GM21786 (cell line): ENCODE results near the gene PCBD2.
"Not testable (repeated sequence)": the region's sequence is repeated elsewhere in the genome, so short reads cannot be mapped to it uniquely, and the experiment has no call there.

Source experiments
- ATAC-seq: cut with Tn5 transposase; IDR thresholded peaks from one replicate; pipeline ENCODE4 v1.9.1; 2021; ENCODE audit not compliant: unreplicated experiment

PCBD2 gene

GRCh38 chr5:134957920-134958608 lies 53.1 kb downstream of the PCBD2 start:
- no peak for ATAC-seq

- no peak for ATAC-seq
These were observed 53.8 kb downstream of the PCBD2 start for GRCh38 chr5:134958755-134959154.

- ATAC-seq = no peak
These were observed 58.2 kb downstream of the PCBD2 start for GRCh38 chr5:134963098-134963497.

GRCh38 chr5:134964359-134965270 lies 59.7 kb downstream of the PCBD2 start:
- ATAC-seq = no peak

GRCh38 chr5:134965271-134965825 lies 60.4 kb downstream of the PCBD2 start:
- no peak for ATAC-seq

- ATAC-seq = no peak
These were observed 62.7 kb downstream of the PCBD2 start, which contains the start of gene CATSPER3 for GRCh38 chr5:134967607-134968006. Gene CATSPER3 (plus strand): TSS chr5:134967907. CDS start chr5:134967992, 85 bp downstream.

GRCh38 chr5:134968055-134968454 lies 63.1 kb downstream of the PCBD2 start:
- no peak for ATAC-seq

- ATAC-seq = no peak
These were observed 64.2 kb downstream of the PCBD2 start for GRCh38 chr5:134969166-134969565.

GRCh38 chr5:134975078-134975715 lies 70.3 kb downstream of the PCBD2 start:
- ATAC-seq = no peak

- no peak for ATAC-seq
These were observed 70.9 kb downstream of the PCBD2 start for GRCh38 chr5:134975843-134976242.

GRCh38 chr5:134976841-134977240 lies 71.9 kb downstream of the PCBD2 start:
- no peak for ATAC-seq

GRCh38 chr5:134979416-134979815 lies 74.5 kb downstream of the PCBD2 start:
- ATAC-seq = no peak

- no peak for ATAC-seq
These were observed 77.3 kb downstream of the PCBD2 start for GRCh38 chr5:134982230-134982629.

- ATAC-seq = no peak
These were observed 84.4 kb downstream of the PCBD2 start for GRCh38 chr5:134989266-134989830.

GRCh38 chr5:134990183-134990582 lies 85.3 kb downstream of the PCBD2 start:
- ATAC-seq = not testable (repeated sequence)

- no peak for ATAC-seq
These were observed 87.2 kb downstream of the PCBD2 start for GRCh38 chr5:134992148-134992547.

GRCh38 chr5:134993161-134993560 lies 88.2 kb downstream of the PCBD2 start:
- ATAC-seq = no peak

- no peak for ATAC-seq
These were observed 89.7 kb downstream of the PCBD2 start for GRCh38 chr5:134994560-134995156.

- ATAC-seq = no peak
These were observed 91.0 kb downstream of the PCBD2 start for GRCh38 chr5:134995850-134996402.

GRCh38 chr5:134997015-134997414 lies 92.1 kb downstream of the PCBD2 start:
- ATAC-seq = no peak
